Breast epithelium (tissue), 3 donors: ENCODE data around the gene CDC16.

Experiments used
- CTCF ChIP-seq, 3 donors: fragments of 450-650 bp; IDR thresholded peaks; one replicate each; pipeline ENCODE4 v1.5.1; 2016 to 2017; ENCODE audit warnings: antibody characterized with exemption in 3 of 3, mild to moderate bottlenecking in 3 of 3, moderate library complexity in 3 of 3
- POLR2A ChIP-seq: fragments of 450-650 bp; IDR thresholded peaks from one replicate; pipeline ENCODE4 v1.6.1; 2016; ENCODE audit warnings: antibody characterized with exemption, mild to moderate bottlenecking, moderate library complexity

- no peak for TF ChIP-seq CTCF (IDR thresholded peaks at IDR 0.05)
- no peak for TF ChIP-seq POLR2A
Measured at GRCh38 chr13:114196629-114197028, 38.1 kb upstream of the CDC16 start.
